Thoracic aorta (tissue), 2 donors: ENCODE results near the gene GYG2. TPM values are rescaled to one million over a fixed set of nuclear protein-coding genes. Genes with fewer than 3 reads are reported as not detected.
"Not testable (repeated sequence)": the region's sequence is repeated elsewhere in the genome, so short reads cannot be mapped to it uniquely, and the experiment has no call there.

Experiments used
- ATAC-seq: fragments of 150-250 bp; one replicate; pipeline ENCODE4 v1.8.0; 2017; ENCODE audit warnings: low read depth; ENCODE audit not compliant: insufficient number of reproducible peaks, low FRiP score
- DNase-seq: peaks from one replicate; pipeline ENCODE4 v3.0.0-alpha.2; 2020; ENCODE audit warnings: low spot score
- H3K27ac ChIP-seq, 2 donors: fragments of 200-600 bp; sonication (generic); 1 replicate in 1 of 2; 2 replicates in 1 of 2; pipeline ENCODE4 v1.5.1; 2016; ENCODE audit warnings: mild to moderate bottlenecking in 2 of 2, moderate library complexity in 2 of 2
- H3K27me3 ChIP-seq: fragments of 200-600 bp; sonication (generic); replicated peaks from 2 replicates; pipeline ENCODE4 v1.6.0; 2016; ENCODE audit warnings: mild to moderate bottlenecking; ENCODE audit not compliant: insufficient read depth
- H3K36me3 ChIP-seq: fragments of 200-600 bp; sonication (generic); one replicate; pipeline ENCODE4 v1.5.1; 2016
- H3K4me1 ChIP-seq, 2 donors: fragments of 200-600 bp; sonication (generic); 1 replicate in 1 of 2; 2 replicates in 1 of 2; pipeline versions ENCODE4 v1.5.1 to v1.6.0; 2016; ENCODE audit warnings: low read depth in 2 of 2, mild to moderate bottlenecking in 1 of 2; ENCODE audit not compliant: control insufficient read depth in 1 of 2
- H3K4me3 ChIP-seq: fragments of 200-600 bp; sonication (generic); 2 replicates; pipeline ENCODE4 v1.5.1; 2016; ENCODE audit warnings: mild to moderate bottlenecking
- H3K9me3 ChIP-seq: fragments of 200-600 bp; sonication (generic); 2 replicates; pipeline ENCODE4 v1.5.1; 2016
- total RNA-seq, 2 donors: library from RNA; depleted of rRNA; stranded (reverse); fragments of >200 nt; gene quantifications; one replicate each; pipeline versions ENCODE4 v1.1.0 to v1.2.3, GENCODE V29; 2016
- TF ChIP-seq, protein P1 (sequence below): fragments of 200-600 bp; sonication (generic); IDR thresholded peaks from one replicate; pipeline ENCODE4 v1.5.1; 2019; ENCODE audit warnings: antibody characterized with exemption

The GYG2 gene
- total RNA-seq, 2 donors from 2014 or later = 0.41 to 1.5 TPM

DNA sequence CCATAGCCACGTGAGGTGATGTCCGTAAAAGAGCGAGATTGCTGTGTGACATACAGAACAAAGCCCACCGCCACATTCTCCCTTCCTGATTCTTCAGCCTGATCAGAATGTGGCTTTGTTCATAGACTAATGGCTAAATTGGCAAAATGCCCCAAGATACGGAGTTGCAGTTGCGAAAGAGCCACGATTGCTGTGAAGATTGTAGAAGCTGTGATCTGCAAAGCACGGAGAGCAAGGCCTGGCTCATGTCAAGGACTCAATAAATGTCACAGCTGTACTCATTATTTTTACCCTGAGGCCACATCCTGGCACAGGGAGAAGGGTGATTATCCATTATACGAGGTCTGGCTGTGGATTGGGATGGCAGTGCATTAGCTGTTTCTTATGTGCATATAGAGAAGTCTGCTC lies 66.2 kb downstream of the GYG2 start:
- TF ChIP-seq, protein P1, sequence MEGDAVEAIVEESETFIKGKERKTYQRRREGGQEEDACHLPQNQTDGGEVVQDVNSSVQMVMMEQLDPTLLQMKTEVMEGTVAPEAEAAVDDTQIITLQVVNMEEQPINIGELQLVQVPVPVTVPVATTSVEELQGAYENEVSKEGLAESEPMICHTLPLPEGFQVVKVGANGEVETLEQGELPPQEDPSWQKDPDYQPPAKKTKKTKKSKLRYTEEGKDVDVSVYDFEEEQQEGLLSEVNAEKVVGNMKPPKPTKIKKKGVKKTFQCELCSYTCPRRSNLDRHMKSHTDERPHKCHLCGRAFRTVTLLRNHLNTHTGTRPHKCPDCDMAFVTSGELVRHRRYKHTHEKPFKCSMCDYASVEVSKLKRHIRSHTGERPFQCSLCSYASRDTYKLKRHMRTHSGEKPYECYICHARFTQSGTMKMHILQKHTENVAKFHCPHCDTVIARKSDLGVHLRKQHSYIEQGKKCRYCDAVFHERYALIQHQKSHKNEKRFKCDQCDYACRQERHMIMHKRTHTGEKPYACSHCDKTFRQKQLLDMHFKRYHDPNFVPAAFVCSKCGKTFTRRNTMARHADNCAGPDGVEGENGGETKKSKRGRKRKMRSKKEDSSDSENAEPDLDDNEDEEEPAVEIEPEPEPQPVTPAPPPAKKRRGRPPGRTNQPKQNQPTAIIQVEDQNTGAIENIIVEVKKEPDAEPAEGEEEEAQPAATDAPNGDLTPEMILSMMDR = no peak
- no peaks in the 10 kb centered on the region for H3K27me3 ChIP-seq
- no peak overlapping the region for H3K4me3 ChIP-seq
- H3K36me3 ChIP-seq = no peaks in the 10 kb centered on the region
- no peaks in the 10 kb centered on the region for H3K9me3 ChIP-seq
- DNase-seq (no peak), ATAC-seq (no peak)
- H3K4me1 ChIP-seq = no peaks in the 10 kb centered on the region
- H3K27ac ChIP-seq = no peak overlapping the region

DNA sequence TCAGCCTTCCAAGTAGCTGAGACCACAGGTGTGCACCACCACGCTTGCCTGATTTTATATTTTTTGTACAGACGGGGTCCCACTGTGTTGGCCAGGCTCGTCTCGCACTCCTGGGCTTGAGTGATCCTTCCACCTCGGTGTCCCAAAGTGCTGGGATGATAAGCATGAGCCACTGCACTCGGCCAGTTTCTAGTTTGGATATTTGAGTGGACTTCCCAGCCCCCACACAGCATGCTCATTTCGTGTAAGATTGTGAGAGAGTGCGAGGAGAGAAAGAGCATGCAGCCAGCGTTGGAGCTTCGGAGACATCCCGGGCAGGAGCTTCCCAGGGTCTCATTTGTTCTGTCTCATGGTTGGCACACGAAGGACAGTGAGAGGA lies 68.6 kb downstream of the GYG2 start:
- Histone ChIP-seq H3K36me3 (no peaks in the 10 kb centered on the region), H3K27me3 (no peaks in the 10 kb centered on the region), H3K4me3 (no peak overlapping the region), H3K27ac (no peak overlapping the region), H3K4me1 (no peaks in the 10 kb centered on the region), H3K9me3 (no peaks in the 10 kb centered on the region)
- TF ChIP-seq, protein P1 = no peak
- ATAC-seq (no peak), DNase-seq (no peak)

DNA sequence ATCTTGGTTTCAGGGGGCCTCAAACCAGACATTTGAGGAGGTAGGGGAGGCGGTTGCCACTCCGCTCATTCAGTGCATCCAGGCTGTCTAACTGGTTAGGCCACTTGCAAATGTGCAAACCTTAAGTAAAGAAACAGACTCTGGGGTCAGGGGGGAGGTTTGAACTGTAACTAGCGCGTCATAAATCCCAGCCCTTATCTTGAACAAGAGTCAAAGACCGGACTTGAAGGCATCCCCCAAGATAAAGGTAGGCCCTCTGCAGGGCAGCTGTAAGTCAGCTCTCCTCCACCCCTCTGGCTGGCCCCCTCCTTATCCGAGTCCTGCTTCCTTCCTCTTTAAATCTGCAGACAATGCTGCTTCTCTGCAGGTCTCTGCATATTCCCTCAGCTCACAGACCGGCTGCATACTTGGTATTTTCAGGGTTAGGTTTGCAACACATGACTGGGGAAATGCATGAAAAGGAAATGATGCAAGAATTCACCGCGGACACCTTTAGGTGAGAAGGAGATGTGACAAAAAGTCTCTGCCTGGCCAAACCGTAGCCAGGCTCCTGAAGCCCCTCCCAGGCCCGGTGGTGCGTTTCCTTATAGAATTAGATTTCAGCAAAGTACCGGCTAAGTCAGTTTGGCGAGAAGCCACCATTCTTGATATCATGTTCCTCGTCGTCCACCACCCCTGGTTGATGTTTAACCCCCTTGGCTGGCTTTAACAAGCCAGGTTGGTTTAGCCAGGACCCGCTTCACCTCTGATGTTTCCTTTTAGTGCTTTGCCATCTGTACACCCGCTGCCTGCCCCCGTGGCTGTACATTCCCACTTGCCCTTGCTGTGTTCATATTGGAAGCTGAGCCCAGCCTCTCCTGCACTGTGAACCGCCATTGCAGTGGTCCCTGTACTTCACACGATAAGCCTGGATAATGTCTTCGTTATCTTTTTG lies 69.2 kb downstream of the GYG2 start:
- H3K9me3 ChIP-seq, H3K4me1 ChIP-seq, H3K27me3 ChIP-seq, DNase-seq, H3K36me3 ChIP-seq, ATAC-seq, H3K27ac ChIP-seq, H3K4me3 ChIP-seq: not testable (repeated sequence)

DNA sequence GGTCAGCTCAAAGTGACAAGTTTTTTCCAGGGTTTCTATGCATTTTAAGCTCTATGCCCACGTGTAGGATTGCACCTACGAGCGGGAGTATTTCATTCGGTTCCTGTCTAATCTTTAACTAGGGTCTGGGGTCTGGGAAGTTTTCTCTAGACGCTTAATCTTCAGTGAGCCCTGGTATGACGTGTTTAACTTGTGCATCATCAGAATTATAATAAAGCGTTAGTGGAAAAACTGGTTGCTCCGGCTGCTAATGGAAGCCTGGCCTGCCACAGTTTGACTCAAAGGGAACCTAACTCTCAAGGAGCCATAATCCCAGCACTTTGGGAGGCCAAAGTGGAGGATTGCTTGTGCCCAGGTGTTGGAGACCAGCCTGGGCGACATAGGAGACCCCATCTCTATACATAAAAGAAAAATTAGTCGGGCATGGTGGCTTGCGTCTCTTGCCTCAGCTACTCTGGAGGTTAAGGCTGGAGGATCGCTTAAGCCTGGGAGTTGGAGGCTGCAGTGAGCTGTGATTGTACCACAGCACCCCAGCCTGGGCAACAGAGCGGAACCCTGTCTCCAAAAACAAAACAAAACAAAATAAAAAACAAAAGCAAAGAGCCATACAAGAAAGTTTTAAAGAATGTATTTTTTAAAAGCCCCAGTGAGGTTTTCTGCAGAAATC lies 70.2 kb downstream of the GYG2 start:
- no peaks in the 10 kb centered on the region for H3K36me3 ChIP-seq
- no peak overlapping the region for H3K4me3 ChIP-seq
- DNase-seq (no peak), ATAC-seq (no peak)
- no peaks in the 10 kb centered on the region for H3K9me3 ChIP-seq
- TF ChIP-seq, protein P1 = no peak
- no peak overlapping the region for H3K27ac ChIP-seq
- H3K4me1 ChIP-seq = no peaks in the 10 kb centered on the region
- H3K27me3 ChIP-seq = no peaks in the 10 kb centered on the region

DNA sequence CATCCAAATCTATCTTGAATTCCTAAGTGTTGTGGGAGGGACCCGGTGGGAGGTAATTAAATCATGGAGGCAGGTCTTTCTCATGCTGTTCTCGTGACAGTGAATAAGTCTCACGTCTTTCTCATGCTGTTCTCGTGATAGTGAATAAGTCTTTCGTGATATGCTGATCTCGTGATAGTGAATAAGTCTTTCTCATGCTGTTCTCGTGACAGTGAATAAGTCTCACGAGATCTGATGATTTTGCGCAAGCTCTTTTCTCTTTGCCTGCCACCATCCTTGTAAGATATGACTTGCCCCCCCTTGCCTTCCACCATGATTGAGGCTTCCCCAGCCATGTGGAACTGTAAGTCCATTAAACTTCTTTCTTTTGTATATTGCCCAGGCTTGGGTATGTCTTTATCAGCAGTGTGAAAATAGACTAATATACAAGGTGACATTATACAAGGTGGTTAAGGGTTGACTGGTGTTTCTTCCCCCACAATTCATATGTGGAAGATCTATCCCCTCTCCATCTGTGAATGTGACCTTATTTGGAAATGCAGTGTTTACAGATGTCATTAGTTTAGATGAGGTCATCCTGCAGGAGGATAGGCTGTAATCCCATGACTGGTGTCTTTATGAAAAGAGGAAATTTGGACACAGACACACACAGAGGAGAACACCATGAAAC lies 72.8 kb downstream of the GYG2 start:
- H3K9me3 ChIP-seq = no peaks in the 10 kb centered on the region
- no peak overlapping the region for H3K4me3 ChIP-seq
- no peaks in the 10 kb centered on the region for H3K36me3 ChIP-seq
- DNase-seq = no peak
- no peak overlapping the region for H3K27ac ChIP-seq
- no peak for ATAC-seq
- no peaks in the 10 kb centered on the region for H3K4me1 ChIP-seq
- TF ChIP-seq, protein P1 = no peak
- H3K27me3 ChIP-seq = no peaks in the 10 kb centered on the region
